Ectodermal cell (in vitro differentiated cells): Measurements from ENCODE around the gene MFGE8.

Source experiments
- H3K27ac ChIP-seq: 2 replicates; pipeline ENCODE4 v1.7.0; 2013; ENCODE audit warnings: mild to moderate bottlenecking, low read depth, low read length; ENCODE audit not compliant: insufficient read depth, poor library complexity, severe bottlenecking
- H3K27me3 ChIP-seq: 2 replicates; pipeline ENCODE4 v1.7.0; 2013; ENCODE audit warnings: mild to moderate bottlenecking, low read length; ENCODE audit not compliant: insufficient read depth, control insufficient read depth, poor library complexity, severe bottlenecking
- H3K36me3 ChIP-seq: one replicate; pipeline ENCODE4 v1.7.0; 2013; ENCODE audit warnings: low read length; ENCODE audit not compliant: control insufficient read depth, insufficient read depth
- H3K4me1 ChIP-seq: one replicate; pipeline ENCODE4 v1.7.0; 2013; ENCODE audit warnings: low read length; ENCODE audit not compliant: control insufficient read depth, insufficient read depth
- H3K4me3 ChIP-seq: 2 replicates; pipeline ENCODE4 v1.7.0; 2013; ENCODE audit warnings: low read depth, low read length, control low read depth; ENCODE audit not compliant: insufficient read depth
- H3K9me3 ChIP-seq: 2 replicates; pipeline ENCODE4 v1.7.0; 2013; ENCODE audit warnings: mild to moderate bottlenecking, low read length, moderate library complexity; ENCODE audit not compliant: control insufficient read depth
- WGBS, 2 experiments: methylation state at CpG; one replicate each; pipeline ENCODE4 v1.1.7; 2013; ENCODE audit warnings: missing lambda C conversion rate in 2 of 2; 5-methylcytosine and 5-hydroxymethylcytosine counted together

The MFGE8 gene

DNA sequence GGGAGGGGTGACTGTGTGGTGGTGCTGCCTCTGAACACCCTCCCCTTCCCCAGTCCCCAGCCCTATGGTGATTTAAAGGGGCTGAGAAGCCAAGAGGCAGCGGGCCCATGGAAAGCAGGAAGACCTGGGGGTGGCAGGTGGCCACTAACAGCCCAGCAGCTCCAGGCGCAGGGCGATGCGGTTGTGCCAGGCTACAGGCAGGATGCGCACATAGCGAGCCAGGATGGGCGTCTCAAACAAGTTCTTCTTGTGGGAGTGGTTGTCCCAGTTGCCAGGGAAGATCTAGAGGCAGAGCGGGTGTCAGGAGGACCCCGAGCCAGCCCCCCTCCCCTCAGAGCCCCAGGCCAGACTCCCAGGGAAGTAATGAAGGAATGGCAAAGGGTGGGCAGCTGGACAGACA lies 13.9 kb downstream of the MFGE8 start:
- Histone ChIP-seq H3K27me3 (peaks cover 17% of the 10 kb centered on the region), H3K9me3 (no peaks in the 10 kb centered on the region), H3K4me1 (peaks cover 23% of the 10 kb centered on the region), H3K4me3 (no peak overlapping the region), H3K36me3 (peaks cover 8% of the 10 kb centered on the region), H3K27ac (no peak overlapping the region)
- 96% methylated on average over 9 of the region's 9 CpGs for WGBS, 2 experiments

DNA sequence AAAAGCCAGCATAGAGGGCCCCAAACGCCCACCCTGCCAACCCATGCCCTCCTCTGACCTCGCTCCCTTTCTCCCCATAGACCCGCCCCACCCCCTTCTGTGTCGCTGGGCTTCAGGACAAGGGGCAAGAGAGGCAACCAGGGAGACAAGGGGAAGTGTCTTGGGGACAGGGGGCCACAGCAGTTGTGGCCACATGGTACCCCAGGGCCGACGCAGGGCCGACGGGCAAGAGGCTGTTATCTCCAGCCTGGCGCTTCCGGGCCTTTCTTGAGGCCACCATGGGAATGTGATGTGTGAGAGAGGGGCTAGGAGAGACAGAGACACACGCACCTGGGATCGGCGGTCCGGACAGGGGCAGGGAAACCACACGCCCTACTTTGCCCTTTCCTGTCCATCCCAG lies 14.4 kb downstream of the MFGE8 start:
- no peaks in the 10 kb centered on the region for H3K9me3 ChIP-seq
- H3K36me3 ChIP-seq = peaks cover 5% of the 10 kb centered on the region
- H3K27me3 ChIP-seq = peaks cover 22% of the 10 kb centered on the region
- H3K27ac ChIP-seq = no peak overlapping the region
- H3K4me1 ChIP-seq = peaks cover 23% of the 10 kb centered on the region
- H3K4me3 ChIP-seq = no peak overlapping the region
- WGBS, 2 experiments = 90% methylated on average over 15 of the region's 15 CpGs

DNA sequence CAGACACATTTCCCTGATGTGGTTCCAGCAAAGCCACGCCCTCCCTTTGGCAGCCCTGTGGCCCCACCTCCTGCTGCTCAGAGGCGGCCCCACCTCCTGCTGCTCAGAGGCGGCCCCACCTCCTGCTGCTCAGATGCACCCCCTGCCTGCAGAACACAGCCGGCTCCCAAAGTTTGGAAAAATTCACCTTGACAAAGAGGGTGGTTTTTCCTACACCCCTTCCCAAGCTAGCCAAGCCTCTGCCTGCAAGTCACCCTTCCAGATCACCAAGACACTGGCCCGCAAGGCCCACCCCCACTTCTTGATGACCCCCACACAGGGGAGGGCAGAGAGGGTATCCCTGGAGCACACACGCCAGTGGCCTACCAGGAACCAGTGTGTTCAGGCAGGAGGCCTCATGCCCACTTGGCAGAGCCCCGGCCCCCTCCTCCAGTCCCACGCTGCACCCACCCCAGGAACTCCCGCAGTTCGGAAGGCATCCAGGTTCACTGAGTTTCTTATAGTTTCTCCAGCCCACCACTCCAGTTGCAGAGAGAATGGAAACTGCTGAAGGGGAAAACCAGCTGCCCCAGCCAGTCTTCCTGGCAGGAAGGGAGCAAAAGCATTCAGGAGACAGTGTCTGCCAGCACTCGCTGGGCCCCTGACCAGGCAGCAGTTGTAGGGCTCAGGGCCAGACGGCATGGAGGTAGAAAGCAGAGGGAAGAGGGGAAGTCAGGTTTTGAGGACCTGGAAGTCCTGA lies 15.6 kb downstream of the MFGE8 start:
- Histone ChIP-seq H3K27me3 (peaks cover 22% of the 10 kb centered on the region), H3K9me3 (no peaks in the 10 kb centered on the region), H3K36me3 (peaks cover 2% of the 10 kb centered on the region), H3K4me1 (peaks cover 23% of the 10 kb centered on the region), H3K4me3 (no peak overlapping the region), H3K27ac (no peak overlapping the region)
- WGBS, 2 experiments = 57 to 62% methylated on average over 12 of the region's 12 CpGs

DNA sequence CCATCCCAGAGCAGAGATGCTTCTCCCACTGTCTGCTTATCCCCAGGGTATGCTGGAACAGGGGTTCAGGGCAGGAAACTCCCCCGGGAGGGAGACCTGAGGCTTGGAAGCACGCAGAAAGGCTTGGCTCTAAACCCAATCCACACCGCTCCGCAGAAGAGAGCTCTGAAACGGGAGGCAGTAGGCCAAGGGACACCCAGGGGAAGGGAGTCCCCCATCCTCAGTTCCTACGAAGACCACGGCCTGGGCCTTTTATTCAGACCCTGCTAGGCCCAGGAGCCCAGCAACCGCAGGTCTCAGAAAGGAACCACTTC lies 16.1 kb downstream of the MFGE8 start:
- no peak overlapping the region for H3K4me3 ChIP-seq
- H3K27ac ChIP-seq = no peak overlapping the region
- no peaks in the 10 kb centered on the region for H3K9me3 ChIP-seq
- WGBS, 2 experiments = 65 to 66% methylated on average over 8 of the region's 8 CpGs
- no peaks in the 10 kb centered on the region for H3K36me3 ChIP-seq
- H3K27me3 ChIP-seq = peaks cover 22% of the 10 kb centered on the region
- H3K4me1 ChIP-seq = peaks cover 23% of the 10 kb centered on the region

DNA sequence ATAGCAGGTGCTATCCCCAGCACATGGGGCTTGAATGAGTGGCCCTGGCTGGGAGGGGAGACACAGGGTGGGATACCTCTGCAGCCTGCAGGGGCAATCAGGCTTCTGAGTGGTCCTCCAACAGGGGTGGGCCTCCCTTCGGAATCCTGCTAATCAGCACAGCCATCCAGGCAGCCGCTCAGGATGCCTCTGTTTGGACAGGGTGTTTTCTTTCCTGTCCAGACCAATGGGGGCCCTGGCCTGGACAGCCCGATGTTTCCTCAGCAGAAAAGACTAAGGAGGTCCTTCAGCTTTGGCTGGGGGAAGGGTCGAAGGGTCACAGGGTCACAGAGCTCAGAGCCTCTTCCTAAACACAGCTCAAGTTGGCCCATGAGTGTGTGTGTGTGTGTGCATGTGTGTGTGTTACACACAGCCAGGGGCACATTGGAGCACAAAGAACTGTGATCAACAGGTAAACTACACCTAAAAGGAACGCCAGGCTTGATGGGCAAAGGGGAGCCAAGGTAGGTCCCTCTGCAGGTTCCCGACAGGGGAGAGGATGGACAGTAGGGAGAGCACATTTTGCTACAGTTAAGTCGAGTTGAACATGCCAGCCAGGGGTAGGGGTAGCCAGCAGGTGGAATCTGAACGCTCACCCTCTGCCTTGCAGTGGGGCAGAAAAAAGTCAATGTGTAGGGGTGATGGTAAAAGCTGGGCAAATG lies 16.7 kb downstream of the MFGE8 start:
- Histone ChIP-seq H3K27ac (no peak overlapping the region), H3K4me3 (no peak overlapping the region), H3K9me3 (no peaks in the 10 kb centered on the region), H3K27me3 (peaks cover 22% of the 10 kb centered on the region), H3K4me1 (peaks cover 23% of the 10 kb centered on the region), H3K36me3 (no peaks in the 10 kb centered on the region)
- WGBS, 2 experiments = 77% methylated on average over 8 of the region's 8 CpGs

DNA sequence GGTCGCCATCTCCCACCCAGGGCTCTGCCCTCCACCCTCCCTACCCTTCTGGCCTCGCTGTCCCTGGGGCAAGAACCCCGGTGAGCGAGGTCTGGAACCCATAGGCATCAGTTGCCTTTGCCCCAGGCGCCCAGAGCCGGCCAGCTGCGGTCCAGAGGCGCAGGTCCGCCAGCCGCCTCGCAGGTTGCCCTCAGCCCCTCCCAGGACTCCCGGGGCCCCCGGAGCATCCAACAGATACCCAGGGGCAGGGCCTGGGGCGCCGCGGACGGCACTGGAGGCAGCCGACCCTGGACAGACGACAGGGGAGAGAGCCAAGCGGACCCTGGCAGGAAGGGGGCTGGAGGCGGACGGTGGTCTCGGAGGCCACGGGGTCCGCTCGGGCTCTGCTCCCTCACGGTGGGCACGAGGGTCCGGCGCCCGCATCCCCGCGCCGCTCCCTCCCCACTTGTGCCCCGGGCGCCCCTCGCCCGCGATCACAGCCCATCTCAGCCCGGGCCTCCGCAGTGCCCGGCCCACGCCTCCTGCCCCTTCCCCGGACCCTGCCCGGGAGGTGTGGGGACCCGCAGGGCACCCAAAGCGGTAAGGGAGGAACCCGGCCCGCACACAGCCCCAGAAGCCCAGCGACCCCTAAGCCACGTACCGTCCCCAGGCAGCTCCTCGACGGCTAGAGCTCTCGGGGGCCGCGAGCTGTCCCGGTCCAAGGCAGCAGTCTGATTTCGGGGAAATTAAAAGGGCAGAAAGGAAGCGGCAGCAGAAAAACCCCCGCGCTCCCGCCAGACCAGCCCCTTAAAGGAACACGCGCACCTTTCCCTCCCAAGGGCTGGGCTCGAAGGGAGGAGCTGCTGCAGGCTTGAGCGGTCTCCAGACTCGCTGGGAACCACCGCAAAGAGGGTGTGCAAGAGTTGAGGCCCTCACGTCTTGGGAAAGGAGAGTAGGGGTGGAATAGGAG lies 18.1 kb downstream of the MFGE8 start, which contains the start of gene HAPLN3:
Gene HAPLN3, minus strand, starts transcription at position 726 of the 949 bp plus-strand sequence. CDS start 8,246 bp downstream, outside the sequence.
- peaks cover 22% of the 10 kb centered on the region for H3K27me3 ChIP-seq
- peaks cover 23% of the 10 kb centered on the region for H3K4me1 ChIP-seq
- peak within 1 kb of the TSS; percentile 29 for H3K4me3 ChIP-seq
- 1 to 2% methylated on average over 70 of the region's 70 CpGs for WGBS, 2 experiments
- no peaks in the 10 kb centered on the region for H3K36me3 ChIP-seq
- no peak within 1 kb of the TSS for H3K27ac ChIP-seq
- no peaks in the 10 kb centered on the region for H3K9me3 ChIP-seq

DNA sequence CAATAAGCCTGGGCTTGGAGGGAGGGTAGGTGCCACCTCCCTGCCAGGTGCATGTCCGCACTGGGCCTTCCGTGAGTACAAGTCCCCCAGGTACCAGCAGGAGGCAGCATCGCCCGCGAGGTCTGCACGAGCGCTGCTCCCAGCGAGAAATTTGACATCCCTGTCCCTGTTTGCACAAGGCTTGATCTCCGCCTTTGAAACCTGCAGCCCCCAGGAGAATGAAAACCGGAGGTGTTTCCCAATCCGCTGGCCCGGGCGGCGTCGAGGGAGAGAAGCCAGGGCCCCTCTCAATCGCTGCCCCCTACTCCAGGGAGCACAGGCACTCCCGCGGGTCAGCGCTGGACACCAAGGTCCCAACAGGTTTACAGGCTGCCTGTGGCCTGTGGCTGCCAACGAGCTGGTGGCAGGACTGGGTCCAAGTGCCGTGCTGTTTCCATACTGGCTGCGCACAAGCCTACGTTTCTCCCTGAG lies 18.8 kb downstream of the MFGE8 start:
- H3K9me3 ChIP-seq = no peaks in the 10 kb centered on the region
- peaks cover 23% of the 10 kb centered on the region for H3K4me1 ChIP-seq
- H3K36me3 ChIP-seq = no peaks in the 10 kb centered on the region
- no peak overlapping the region for H3K27ac ChIP-seq
- 1 to 2% methylated on average over 23 of the region's 23 CpGs for WGBS, 2 experiments
- H3K4me3 ChIP-seq = peak overlapping the region; percentile 29
- H3K27me3 ChIP-seq = peaks cover 22% of the 10 kb centered on the region

DNA sequence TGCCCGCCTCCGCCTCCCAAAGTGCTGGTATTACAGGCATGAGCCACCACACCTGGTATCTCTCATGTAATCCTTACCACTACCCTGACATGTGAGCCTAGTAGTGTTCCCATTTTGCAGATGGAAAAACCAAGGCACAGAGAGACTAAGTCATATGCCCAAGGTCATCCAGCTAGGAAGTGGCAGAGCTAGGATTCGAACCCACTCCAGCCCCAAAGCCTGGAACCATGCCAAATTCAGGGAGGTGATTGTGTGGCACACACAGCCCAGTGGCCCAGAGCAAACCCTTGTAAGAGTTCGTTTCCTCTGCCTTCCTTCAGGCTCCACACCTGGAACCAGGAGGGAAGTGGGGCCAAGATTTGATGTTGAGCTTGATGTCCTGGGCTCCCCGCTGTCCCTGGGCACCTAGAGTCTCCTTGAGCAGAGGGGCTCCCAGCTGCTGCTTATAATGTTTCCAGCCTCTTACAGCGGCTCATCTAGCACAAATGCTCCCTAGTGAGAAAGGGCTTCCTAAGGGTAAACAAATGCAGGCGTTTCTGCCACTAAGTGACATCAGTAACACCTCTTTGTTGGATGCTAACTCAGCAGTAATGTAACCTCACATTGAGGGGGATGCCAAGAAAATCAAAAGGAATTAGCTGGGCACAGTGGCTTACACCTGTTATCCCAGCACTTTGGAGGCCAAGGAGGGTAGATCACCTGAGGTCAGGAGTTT lies 21.5 kb downstream of the MFGE8 start:
- Histone ChIP-seq H3K27me3 (peaks cover 22% of the 10 kb centered on the region), H3K36me3 (no peaks in the 10 kb centered on the region), H3K27ac (no peak overlapping the region), H3K4me3 (no peak overlapping the region), H3K4me1 (peaks cover 7% of the 10 kb centered on the region), H3K9me3 (no peaks in the 10 kb centered on the region)
- 80 to 85% methylated on average over 7 of the region's 7 CpGs for WGBS, 2 experiments

DNA sequence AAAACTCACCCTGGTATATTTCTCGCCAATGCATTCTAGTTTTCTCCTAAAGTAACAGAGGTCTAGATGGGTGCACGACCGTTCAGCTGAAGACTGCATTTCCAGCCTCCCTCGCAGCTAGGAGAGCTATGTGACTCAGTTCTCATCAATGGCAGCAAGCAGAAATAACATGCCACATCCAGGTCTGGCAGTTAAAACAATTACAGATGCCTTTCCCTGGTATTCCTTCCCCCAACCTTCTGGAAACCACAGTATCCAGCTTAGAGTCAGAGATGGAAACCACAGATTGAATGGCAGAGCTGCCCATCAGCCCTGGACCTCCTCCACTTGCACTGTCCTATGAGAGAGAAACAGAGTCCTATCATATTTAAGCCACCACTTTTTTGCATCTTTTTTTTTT lies 22.7 kb downstream of the MFGE8 start:
- H3K36me3 ChIP-seq = no peaks in the 10 kb centered on the region
- H3K9me3 ChIP-seq = no peaks in the 10 kb centered on the region
- H3K27ac ChIP-seq = no peak overlapping the region
- no peak overlapping the region for H3K4me3 ChIP-seq
- H3K27me3 ChIP-seq = peaks cover 17% of the 10 kb centered on the region
- H3K4me1 ChIP-seq = no peaks in the 10 kb centered on the region
- 91 to 96% methylated on average over 4 of the region's 4 CpGs for WGBS, 2 experiments
